CD4-positive, alpha-beta T cell treated with Interleukin-21 for 1 hour (primary cell): ENCODE measurements around the gene ROBO4.

Source experiments
- DNase-seq: peaks from one replicate; pipeline ENCODE4 v3.0.0-alpha.2; 2020

The ROBO4 gene

DNA sequence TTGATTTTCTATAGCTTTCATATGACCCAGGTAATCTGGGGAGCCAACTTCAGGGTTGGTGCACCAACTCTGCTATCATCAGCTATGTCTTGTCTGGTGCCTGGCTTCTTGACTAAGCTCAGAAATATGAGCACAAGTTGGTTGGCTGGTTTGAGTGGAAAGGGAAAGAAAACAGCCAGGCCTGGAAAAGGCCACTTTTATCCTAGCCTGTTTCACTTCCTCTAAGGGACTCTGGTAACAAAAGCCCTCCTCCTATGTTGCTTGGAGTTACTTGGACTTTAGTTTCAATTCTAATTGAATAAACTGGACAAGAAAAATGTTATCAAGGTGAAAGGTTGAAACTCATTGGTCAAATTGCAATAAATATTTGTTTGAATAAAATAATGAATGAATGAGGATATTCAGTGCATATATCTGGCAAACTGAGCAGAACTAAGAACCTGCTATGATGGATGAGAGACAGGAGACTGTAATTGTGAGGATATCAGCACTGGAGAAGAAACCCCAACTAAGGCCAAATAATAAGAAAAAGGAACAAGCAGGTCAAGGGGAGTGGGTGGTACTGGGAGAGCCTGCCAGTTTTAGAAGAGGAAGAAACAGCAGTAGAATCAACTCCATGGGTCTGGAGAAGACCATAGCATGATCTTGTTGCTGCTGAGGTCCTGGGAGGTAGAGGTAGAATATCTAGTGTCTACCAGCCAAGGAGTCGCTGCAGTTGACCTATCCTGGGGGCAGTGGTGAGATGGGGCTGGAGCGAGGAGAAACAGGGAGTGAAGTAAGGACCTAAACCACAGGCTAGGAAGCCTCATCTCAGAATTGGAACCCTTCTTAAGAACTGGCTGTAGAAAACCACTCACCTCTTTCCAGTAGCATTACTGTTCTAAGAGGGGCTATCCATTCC is 8.2 kb downstream of the ROBO4 start:
- DNase-seq = no peak

DNA sequence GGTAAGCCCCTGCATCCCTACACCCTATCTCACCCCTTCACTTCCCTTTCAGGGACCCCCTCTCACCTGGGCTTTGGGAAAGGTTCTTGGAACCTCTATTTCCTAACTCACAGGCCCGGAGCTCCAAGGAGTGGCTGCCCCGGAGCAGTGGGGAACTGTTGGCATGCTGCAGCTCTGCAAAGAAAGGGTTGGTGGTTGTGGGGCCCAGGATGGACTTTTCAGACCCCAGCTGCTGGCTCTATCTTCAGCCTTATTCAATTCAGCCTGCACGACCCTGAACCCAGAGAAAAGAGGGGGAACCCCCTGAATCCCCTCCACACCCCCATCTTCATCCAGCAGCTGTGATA is 10.0 kb downstream of the ROBO4 start:
- DNase-seq = no peak

DNA sequence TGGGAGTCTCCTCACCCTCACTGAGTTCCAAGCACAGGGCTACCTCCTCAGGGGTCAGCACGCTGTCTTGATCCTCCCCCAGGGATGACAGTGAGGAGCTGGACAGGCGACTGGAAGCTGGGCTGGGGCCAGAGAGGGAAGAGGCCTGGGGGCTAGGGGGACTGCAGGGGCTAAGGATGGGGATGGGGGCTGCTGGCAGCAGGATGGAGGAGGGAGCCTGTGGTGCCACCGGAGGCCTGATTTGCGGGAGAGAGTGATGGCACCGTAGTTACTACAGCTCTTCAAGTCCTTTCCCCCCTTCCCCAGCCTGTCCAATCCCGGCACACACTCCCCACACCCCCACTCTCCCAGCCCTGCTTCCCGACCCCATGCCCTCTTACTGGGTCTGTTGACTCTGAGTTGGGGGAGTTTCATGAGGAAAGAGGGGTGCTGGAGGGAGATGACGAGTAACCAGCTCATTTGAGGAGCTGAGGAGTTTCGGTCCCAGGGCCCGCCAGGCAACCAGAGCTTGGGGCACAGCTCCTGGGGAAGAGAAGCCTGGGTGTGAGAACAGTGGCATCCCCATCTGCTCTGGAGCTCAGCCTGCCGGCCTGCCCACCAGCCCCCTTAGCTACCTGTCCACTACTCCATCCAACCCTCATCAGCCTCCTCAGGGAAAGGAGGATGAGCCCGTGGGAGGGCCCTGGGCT is 10.5 kb downstream of the ROBO4 start:
- no peak for DNase-seq

DNA sequence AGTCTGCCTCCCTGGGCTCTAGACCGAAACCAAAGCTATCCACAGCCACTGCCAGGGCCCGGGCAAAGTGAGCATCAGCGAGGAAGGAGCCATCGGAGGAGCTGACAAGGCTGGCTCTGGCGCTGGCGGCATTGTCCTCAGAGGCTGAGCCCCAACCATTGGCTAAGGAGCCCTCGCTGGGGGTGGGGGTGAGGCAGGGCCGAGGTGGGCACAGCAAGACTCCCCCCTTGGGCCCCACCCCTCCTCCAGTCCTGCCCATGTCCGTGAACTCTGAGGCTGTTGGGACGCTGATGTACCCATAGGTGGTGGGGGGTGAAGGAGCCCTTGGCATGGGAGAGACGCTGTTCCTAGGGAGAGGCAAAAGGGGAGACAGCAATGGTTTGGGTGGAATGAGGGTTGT is 11.2 kb downstream of the ROBO4 start:
- no peak for DNase-seq

DNA sequence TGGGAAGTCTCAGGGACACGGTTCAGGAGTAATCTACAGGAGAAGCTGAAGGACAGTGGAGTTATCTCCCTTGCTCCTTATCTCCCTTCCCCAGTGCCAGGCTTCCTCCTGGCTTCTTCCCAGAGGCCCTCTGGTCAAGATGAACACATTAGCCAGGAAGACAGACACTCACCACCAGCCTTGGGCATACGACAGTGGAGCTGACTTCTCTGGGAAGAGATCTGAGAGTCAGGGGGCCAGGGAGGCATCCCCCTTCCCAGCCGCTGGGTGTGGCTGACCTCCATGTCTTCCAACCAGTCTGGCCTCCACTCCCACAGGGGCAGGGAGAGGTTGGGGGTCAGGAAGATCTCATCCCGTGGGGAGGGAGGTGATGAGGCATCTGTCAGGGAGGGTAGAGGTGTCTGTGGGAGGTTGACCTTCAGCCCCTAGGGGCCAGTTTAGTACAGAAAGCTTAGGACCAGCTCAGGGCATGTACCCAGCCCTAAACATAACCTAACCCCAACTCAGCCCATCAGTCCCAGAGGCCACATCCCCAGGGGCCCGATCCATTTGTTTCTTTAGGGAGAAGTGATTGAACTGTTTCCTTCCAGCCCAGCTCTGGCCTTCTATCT is 12.7 kb downstream of the ROBO4 start:
- no peak for DNase-seq

DNA sequence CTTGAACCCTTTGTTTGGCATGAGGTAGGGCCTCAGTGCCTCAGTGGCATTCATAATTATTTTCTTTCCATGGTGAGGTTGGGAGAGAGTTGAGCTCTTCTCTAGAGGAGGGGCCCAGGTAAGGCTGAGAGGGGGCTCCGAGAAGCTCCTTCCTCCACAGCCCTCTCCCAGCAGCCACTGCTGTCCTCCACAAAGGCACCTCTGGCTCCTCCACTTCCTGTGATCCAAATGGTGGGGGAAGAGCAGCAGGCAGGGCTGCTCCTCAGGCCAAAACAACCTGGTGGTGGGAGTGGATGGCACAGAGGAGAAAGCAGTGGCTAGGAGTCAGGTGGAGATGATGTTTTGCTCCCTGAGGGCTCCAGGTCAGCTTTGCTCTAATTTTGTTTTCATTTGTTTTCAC is 13.3 kb downstream of the ROBO4 start:
- DNase-seq = no peak

DNA sequence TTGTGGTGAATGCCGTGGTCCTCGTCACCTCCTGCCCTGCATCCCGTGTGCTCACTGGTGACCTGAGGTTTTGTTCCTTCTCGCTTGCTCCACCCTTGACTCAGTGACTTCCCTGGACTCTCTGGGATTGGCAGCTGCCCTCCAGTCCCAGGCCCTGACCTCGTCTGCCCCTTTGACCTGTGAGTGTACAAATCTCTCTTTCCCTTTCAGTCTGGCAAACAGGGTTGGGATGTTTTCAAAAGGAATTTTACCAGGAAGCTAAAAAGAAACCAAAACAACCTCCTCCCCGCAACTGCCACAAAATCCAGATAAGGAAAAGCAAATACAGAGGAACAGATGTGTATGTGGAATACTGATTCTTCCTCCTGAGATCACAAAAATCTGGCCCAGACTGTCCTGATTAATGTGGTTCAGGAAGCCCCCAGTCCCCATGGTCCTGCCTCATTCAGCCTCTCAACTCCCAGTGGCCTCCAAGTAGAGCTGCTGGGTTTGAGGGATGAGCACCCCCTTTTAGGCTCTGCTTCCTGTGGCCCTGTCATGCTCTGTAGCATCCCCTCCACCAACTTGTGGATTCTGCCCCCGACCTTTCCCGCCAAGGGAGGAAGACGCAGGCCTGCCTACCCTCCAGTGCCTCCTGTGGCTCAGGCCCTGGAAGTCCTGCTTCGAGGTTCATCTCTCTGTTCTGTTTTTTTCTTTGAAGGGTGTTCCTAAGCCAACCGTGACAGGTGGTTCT is 15.2 kb downstream of the ROBO4 start:
- no peak for DNase-seq

DNA sequence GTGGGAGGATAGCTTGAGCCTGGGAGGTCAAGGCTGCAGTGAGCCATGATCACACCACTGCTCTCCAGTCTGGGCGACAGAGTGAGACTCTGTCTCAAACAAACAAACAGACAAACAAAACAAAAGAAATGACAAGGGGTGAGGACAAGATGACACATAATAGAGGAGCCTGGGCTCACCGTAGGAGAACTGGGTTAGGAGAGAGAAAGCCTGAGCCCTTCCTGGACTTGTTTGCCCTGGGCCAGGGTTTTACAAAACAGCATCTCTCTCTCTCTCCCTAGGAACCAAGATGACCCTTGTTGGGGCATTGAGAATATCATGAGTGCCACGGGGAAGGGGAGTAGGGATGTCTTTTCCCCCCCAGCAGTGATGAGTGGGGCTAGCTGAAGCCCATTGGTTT is 16.7 kb downstream of the ROBO4 start:
- DNase-seq = no peak

DNA sequence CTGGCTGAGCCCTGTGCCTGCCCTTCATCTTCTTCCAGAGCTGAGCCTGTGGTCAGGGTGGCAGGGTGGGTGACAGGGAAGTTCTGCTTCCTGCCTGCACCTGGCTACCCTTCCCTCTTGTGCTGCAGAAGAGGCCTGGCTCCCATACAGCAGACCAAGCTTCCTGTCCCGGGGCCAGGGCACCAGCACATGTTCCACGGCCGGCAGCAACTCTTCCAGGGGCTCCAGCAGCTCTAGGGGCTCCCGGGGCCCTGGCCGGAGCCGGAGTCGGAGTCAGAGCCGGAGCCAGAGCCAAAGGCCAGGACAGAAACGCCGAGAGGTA is 17.4 kb downstream of the ROBO4 start:
- no peak for DNase-seq

DNA sequence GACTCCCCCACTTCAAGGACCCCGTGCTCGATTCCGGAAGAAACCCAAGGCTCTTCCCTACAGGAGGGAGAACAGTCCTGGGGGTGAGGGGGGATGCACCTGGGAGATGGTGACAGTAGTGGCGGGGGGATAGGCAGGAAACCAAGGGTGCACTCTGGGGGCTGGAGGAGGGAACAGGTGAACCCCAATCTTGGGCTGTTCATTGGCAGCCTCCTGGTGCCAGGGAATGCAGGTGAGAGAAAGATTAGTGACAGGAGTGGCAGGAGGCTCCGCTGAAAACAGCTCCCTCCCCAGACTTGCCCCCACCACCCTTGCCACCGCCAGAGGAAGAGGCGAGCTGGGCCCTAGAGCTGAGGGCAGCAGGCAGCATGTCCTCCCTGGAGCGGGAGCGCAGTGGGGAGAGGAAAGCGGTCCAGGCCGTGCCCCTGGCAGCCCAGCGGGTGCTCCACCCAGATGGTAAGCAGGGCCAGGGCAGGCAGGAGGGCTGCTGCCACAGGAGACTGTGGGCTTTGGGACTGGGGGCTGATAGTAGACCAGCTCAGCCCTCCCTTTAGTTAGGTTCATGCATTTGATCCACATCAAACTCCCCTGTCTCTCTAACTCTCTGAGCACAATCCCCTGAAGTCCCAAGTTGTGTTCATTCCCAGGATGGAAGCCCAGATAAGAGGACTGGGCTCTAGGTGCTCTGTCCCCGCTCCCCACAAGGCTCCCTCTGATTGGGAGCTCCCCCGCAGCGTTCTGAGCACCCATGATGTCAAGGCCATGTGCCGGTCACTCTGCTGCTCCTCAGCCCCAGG is 18.0 kb downstream of the ROBO4 start:
- DNase-seq = no peak

DNA sequence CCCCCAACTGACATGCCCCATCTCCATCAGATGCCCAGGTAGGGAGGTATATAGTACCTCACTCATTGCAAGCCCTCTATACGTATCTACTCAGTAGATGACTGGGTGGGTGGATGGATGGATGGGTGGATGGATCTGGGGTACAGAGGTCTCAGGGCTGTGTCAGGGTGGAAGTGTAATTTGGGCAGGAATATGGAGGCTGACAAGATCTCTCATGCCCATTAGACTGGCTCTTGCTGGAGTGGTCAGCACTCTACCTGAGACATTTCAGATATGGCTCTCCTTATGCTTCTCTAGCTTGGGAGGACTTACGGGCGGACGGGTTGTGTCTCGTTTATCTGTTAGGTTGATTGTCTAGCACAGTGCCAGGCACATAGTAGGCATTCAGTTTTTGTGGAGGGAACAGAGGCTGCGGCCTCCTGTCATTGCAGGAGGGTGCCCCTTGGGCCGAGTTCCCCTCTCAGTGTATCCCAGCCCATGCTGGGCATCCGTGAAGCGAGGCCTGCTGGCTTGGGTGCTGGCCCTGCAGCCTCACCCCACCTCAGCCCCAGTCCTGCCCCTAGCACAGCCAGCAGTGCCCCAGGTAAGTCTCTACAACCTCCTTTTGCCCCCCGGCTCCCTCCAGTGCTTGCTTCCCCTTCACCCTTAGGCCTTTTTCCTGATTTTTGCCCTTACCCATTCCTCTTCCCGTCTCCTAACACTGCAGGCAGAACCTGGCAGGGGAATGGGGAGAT is 18.7 kb downstream of the ROBO4 start:
- no peak for DNase-seq

DNA sequence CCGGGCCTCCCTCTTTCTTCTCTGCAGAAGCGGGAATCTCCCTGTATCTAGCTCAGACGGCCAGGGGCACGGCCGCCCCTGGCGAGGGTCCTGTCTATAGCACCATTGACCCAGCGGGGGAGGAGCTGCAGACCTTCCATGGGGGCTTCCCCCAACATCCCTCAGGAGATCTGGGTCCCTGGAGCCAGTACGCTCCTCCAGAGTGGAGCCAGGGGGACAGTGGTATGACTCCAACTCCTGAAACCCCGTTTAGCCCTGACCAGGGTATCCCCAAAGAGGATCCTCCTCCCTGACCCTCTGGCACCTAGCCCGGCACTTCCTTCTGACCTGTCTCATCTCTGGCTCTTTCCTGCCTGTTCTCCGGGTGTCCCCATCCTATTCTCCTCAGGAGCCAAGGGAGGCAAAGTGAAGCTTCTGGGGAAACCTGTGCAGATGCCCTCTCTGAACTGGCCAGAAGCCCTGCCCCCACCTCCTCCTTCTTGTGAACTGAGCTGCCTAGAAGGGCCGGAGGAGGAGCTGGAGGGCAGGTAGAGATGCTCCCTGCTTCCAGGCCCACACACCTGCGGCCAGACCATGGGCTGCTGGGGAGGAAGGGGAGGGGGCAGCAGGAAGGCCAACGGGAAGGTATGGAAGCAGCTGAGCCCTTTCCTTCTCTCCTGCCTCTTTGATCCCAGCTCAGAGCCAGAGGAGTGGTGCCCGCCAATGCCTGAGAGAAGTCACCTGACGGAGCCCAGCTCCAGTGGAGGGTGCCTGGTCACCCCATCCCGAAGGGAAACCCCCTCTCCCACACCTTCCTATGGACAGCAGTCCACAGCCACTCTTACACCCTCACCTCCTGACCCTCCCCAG is 19.5 kb downstream of the ROBO4 start:
- no peak for DNase-seq

DNA sequence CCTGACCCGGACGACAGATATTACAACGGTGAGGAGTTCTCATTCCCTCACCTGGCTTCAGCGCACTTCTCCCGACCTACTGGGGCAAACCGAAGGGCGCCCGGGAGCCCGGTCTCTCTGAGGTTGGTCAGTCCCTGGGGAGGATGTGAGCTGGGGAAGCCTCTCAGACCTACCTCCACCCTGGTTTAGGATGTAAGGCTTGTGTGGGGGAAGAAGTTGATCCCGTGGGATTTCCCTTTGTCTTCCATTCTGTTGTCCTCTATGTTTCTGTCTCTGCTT is 20.1 kb downstream of the ROBO4 start:
- DNase-seq = no peak

DNA sequence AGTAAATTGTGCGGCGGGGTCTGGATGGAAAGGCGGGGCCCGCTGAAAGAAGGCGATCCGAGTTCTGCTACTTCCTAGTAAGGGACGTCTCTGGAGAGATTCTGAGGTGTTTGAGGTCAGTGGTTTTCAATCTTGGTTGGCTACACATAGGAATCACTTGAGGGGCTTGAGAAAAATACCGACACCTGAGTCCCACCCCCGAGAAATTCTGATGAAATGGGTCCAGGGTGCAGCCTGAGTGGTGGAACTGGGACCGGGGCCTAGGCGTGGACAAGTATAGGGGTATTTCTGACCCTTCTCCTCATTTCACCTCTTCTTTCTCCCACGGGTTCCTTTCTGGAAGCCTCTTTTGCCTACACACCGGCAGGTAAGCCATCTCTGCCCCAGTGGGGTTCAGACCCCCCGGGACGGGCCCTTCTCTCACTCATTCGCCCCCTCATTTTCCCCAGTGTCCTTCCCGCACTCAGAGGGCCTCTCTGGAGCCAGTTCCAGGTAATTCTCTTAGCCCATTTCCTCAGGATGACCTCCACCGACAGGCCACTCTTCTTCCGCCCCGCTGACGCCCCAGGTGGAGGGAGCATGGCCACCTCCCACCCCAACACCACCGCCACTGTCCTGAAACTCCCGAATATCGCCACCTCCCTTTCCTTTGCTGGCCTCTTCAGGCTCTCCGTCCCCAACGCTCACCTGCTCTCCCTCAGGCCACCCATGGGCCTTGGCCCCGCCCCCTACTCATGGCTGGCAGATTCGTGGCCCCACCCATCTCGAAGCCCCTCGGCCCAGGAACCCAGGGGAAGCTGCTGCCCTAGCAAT is 20.6 kb downstream of the ROBO4 start:
- no peak for DNase-seq

DNA sequence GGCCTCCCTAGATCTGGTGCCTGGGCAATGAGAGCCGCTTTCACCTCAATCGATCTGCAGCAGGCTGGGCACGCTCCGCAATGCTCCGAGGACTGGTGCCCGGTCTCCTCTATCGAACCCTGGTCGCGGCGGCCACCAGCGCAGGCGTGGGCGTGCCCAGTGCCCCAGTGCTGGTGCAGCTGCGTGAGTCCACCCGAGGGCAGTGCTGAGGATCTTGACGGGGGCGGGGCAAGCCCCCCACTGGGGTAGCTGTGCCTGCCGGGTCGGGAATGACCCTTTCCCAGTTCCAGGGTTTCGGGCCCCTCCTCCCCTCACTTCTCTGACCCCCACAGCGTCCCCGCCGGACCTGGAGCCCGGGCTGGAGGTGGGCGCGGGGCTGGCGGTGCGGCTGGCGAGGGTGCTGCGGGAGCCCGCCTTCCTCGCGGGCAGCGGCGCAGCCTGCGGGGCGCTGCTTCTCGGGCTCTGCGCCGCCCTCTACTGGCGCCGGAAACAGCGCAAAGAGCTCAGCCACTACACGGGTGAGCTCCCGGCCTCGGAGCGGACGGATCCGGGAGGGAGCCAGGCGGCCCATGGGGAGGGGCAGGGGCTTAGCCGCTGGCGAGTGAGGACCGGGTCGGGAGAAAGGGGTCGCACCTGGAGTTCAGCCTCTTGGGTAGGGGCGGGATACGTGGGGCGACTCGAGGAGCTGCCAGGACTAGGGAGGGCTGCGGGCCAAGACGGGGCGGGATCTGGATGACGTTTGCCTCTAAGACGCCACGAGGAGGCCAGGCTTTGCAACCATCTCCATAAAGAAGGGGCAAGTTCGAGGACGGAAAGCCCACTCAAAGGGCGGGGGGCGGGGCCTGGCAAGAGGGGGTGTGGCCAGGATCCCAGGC is 21.5 kb downstream of the ROBO4 start:
- DNase-seq = peak; percentile 81

DNA sequence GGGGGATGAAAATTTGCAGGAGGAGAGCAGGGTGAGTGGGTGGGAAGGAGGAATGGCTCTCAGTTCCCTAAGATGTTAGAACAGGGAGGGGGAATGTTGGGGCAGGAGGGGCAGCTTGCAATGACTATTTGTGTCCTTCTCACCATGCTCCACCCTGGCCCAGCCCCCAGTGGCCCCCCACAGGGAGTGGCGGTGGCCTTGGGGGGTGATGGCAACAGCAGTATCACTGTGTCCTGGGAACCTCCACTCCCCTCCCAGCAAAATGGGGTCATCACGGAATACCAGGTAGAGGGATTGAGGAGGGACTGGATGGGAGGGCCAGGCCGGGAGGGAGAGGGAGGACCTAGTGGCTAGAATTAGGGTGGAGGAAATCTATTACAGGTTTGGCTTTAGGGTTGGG is 22.3 kb downstream of the ROBO4 start:
- no peak for DNase-seq

DNA sequence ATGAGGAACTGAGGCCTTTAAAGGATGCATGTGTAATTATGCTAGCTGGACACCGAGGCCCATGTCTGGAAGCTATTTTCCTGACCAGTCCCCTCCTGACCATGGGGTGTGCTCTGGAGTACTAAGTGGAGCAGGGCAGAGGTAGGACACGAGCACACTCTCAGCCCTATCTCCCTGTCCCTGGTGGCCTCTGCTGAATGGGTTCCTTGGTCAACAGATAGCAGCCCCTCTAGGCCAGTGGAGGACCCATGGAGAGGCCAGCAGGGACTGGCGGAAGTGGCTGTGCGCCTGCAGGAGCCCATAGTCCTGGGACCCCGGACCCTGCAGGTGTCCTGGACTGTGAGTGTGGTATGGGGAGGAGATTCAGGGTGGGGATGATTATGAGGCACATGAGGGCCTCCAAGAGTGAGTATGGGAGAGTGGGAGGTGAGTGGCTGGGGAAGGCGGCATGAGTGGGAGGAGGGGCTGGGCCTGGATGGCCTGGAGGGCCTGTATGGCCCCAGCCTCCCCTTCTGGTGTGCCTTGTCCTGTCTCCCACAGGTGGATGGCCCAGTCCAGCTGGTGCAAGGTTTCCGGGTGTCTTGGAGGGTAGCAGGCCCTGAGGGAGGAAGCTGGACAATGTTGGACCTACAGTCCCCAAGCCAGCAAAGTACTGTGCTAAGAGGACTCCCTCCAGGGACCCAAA is 23.0 kb downstream of the ROBO4 start:
- DNase-seq = no peak

DNA sequence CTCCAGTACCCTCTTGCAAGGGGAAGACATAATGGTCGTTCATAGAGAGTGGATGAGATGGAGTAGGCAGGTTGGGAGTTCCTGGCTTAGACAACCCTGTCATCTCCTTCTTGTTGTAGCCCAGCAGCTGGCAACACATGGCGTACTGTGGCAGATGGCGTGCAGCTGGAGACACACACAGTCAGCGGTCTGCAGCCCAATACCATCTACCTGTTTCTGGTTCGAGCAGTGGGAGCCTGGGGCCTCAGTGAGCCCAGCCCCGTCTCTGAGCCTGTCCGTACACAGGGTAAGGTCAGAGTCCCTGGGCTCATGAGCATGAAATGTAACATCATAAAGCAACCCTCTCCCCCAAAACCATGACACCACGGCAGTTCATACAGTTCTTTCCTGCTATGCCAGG is 23.7 kb downstream of the ROBO4 start:
- DNase-seq = no peak

DNA sequence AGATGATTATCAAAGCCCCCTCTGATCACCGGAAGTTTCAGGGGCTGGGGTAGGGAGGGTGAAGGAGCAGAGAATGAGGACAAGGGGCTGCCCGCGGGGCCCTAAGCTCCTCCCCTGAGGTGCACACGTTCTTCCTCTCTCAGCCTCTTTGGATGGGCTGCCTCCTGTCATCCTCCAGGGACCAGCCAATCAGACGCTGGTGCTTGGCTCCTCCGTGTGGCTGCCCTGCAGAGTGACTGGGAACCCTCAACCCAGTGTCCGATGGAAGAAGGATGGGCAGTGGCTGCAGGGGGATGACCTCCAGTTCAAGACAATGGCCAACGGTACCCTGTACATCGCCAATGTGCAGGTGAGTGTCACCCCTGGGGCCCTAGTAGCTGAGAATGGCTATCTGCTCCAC is 24.9 kb downstream of the ROBO4 start:
- DNase-seq = no peak
